Stimulated activated CD4-positive, alpha-beta T cell treated with anti-CD3 and anti-CD28 coated beads, TNF-alpha, amount 100 ng/mL, for 4 hours (primary cell): Measurements from ENCODE around the gene GPS2.
A peak's percentile ranks its signal among the peaks of the same experiment; 100 is the strongest.
"Not testable (repeated sequence)": the region's sequence is repeated elsewhere in the genome, so short reads cannot be mapped to it uniquely, and the experiment has no call there.

Source experiments
- DNase-seq, 3 experiments: peaks; one replicate each; pipeline ENCODE4 v3.0.0-alpha.2; 2020; ENCODE audit warnings: low read depth in 3 of 3

GPS2 gene

GRCh38 chr17:7336240-7337175 lies 21.3 kb upstream of the GPS2 start, which contains the start of gene ACAP1:
TSS of gene ACAP1 (plus strand) at chr17:7336529. CDS start at chr17:7336735, 206 bp downstream.
- peak; percentile 74 to 78 (median 75) for DNase-seq

GRCh38 chr17:7335765-7336164 lies 20.6 kb upstream of the GPS2 start:
- not testable (repeated sequence) for DNase-seq

- DNase-seq: no peak
These were observed 19.9 kb upstream of the GPS2 start for GRCh38 chr17:7334938-7335538.

DNA sequence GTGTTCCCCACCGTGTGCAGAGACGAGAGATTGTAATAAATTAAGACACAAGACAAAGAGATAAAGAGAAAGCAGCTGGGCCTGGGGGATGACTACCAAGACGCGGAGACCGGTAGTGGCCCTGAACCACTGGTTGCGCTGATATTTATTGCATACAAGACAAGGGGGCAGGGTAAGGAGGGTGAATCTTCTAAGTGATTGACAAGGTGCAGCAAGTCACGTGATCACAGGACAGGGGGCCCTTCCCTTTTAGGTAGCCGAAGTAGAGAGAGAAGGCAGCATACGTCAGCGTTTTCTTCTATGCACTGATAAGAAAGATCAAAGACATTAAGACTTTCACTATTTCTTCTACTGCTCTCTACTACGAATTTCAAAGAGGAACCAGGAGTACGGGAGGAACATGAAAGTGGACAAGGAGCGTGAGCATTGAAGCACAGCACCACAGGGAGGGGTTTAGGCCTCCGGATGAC lies 17.5 kb upstream of the GPS2 start:
- not testable (repeated sequence) for DNase-seq

GRCh38 chr17:7332111-7332510 lies 17.0 kb upstream of the GPS2 start:
- no peak for DNase-seq

DNA sequence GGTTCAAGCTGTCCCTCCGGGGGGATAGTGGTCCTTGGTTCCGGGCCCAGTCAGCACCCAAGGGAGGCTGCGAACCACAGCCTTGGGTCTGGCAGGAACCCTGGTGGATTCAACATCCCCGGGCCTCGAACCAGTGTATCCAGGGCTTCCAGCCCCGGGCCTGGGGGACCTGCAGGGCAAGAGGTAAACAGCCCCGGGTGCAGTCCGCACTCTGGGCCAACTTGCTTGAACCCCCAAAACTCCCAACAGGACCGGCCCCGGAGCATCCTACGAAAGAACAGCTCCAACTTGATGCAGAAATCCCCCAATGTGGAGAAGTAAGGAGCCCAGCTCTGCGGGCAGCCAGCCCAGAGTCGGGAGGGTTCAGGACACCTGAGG lies 15.5 kb upstream of the GPS2 start:
- DNase-seq: no peak

DNA sequence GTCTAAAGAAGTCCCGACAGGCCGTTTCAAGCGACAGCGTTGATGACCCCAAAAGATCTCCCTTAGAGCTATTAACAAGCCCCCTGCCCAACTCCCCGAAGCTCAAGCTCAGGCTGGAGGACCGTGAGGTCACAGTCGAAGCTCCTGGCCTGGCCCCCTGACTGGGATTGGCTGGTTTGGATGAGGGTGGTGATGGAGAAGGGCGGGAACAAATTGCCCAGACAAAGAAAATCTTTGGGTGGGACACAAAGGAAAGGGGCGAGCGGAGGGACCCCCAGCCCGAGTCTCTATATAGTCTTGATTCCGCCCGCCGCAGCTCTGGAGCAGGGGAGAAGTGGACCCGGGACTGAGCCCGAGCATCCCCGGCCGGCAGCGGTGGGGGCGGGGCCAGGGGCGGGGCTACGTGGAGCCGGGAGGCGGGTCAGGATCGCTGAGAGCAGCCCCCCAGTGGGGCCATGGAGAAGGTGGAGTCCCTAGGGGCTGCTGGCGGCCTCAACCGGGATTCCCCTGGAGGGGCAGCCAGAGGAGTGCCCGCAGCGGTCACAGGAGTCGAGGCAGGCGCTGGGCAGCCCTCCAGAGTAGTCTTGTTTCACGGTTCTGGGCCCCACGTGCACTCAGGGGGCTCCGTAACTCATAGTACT lies 15.0 kb upstream of the GPS2 start:
- DNase-seq: peak; percentile 57 to 65 (median 61)

- DNase-seq: peak; percentile 90 to 92 (median 92)
These were observed 14.3 kb upstream of the GPS2 start for GRCh38 chr17:7329374-7329996.

DNA sequence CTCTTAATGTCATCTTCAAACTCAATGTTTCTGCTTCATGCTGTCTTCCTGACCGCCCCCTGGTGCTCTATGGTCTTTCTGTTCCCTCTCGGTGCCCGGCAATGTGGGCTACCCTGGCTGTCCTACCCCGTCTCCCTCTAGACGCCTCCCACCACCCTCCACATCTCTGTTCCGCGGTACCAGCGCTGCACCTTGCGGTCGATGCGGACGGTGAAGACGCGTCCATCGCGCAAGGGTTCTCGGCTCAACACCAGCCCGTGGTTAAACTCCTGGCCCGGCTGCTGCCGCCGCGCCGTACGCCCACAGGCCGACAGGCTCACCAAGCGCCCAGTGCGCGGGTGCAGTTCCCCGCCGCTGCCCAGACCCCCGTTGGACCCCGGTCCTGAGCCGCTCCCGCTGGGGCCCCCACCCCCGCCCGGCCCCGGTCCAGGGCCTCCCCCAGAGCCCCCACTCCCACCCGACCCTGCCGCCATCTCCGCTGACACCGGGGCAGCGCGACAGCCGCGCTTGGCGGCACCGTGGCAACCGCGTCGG lies 13.7 kb upstream of the GPS2 start, which contains the start of gene NEURL4:
NEURL4 (minus strand) TSS at position 496 of the 534 bp plus-strand sequence; CDS start at position 473, 23 bp downstream.
- DNase-seq: no peak

DNA sequence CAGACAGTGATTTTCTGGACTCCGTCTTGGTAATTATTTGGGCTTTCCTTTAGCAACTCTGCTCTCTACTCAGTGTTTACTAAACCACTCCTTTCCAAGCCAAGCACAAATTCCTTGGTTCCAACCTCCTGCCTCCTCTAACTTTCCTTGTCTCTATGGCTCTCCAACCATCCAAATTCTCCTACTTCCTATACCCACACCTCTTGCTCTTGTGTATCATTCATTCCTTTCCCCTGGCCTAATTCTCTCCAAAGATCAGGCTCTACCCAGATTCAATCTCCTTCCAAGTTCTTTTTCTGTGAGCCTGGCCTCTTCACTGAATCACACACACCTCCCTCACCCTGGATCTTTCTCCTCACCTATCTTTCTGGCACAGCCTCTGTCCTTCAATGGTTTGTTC lies 12.8 kb upstream of the GPS2 start:
- no peak for DNase-seq

GRCh38 chr17:7327501-7327900 lies 12.3 kb upstream of the GPS2 start:
- no peak for DNase-seq

DNA sequence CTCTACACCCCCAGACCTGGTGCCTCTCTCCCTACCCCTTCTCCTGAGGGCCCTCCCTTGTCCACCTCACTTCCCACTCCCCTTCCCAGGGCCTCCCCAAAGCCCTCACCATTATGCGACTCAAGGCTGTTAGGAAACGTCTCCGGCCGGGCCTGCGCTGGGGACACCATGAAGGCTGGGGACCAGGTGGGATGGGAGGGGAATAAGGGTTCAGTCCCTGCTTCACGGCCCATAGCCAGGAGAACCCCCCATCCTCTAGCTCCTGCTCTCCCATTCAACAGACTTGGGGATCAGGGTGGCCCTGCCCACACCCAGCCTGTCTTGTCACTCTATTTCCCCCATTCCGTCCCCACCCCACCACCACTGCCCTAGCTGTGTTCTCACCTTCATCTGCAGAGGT lies 11.9 kb upstream of the GPS2 start:
- DNase-seq: no peak

DNA sequence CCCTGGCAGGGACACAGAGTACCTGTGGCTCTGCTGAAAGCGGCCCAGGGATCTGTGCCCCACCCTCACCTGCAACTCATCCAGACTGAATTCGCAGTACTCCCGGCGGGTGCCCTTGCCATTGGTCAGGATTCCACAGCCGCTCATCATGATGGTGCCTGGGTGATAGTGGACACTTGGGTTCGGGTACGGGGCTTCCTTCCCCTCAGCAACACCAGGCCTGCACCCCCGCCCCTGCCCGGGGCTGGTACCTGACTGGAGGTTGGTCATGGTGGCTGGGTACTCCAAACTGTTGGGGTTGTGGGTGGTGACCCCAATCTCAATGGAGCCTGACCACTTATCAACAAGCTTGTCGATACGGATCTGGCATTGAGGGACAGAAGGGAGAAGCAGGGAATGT lies 11.0 kb upstream of the GPS2 start:
- no peak for DNase-seq

- no peak for DNase-seq
These were observed 9.9 kb upstream of the GPS2 start for GRCh38 chr17:7325031-7325528.

DNA sequence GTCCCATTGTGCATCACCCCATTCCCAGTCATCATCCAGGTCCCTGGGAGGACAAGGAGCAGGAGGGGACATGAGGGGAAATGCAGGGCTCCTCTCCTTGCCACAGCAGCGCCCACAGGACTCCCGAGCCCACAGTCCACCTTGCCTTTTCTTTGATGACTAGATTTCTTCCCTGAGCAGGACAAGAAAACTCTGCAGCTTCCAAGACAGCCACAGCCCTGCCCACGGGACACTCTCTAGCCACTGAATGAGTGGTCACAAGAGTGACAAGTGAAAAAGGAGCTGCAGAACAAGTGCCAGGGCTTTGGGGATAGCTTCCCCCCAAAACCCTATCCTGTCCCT lies 9.2 kb upstream of the GPS2 start:
- DNase-seq: no peak

- DNase-seq: peak; percentile 36 to 50 (median 42)
These were observed 8.7 kb upstream of the GPS2 start for GRCh38 chr17:7323731-7324437.

GRCh38 chr17:7322520-7323194 lies 7.5 kb upstream of the GPS2 start:
- no peak for DNase-seq

DNA sequence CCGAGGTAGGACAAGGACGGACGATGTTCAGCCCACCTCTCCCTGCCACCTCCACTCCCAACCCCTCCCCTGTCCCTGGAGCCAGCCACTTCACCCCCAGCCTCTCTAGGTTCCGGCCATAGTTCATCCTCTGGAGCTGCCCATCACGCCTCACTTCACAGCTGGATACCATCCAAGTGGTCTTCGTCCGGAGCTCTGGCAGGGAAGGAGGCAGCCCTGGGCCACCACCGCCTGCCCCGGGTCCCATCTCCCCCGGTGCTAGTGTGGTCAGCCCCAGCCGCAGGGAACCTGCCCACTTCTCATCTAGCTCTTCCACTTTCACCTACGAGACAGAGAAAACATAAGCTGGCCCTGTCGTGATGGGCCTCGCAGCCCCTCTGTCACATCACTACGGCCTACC lies 6.3 kb upstream of the GPS2 start:
- no peak for DNase-seq

- no peak for DNase-seq
These were observed 3.1 kb upstream of the GPS2 start for GRCh38 chr17:7318121-7318860.
